HL-60 (cell line): ENCODE measurements around the gene RFPL2.

Experiments
- DNase-seq, 2 experiments: peaks; one replicate each; pipeline ENCODE4 v3.0.0-alpha.2; 2010 to 2020; ENCODE audit warnings: low read depth in 1 of 2, low spot score in 1 of 2
- H3K27ac ChIP-seq: fragments of 250-450 bp; sonication (Bioruptor Pico); replicated peaks from 2 replicates; pipeline ENCODE4 v1.5.1; 2020; ENCODE audit warnings: mild to moderate bottlenecking, moderate library complexity
- H3K27me3 ChIP-seq: fragments of 250-450 bp; sonication (Bioruptor Pico); 2 replicates; pipeline ENCODE4 v1.5.1; 2021; ENCODE audit warnings: mild to moderate bottlenecking, moderate library complexity; ENCODE audit not compliant: insufficient read depth, poor library complexity, severe bottlenecking
- H3K4me3 ChIP-seq: replicated peaks from 2 replicates; pipeline ENCODE4 v1.5.1; 2011; ENCODE audit warnings: mild to moderate bottlenecking, control low read depth, low read length; ENCODE audit not compliant: insufficient read depth
- GABPA ChIP-seq: IDR thresholded peaks from 2 replicates; pipeline ENCODE4 v1.6.1; 2012; ENCODE audit warnings: low read depth
- POLR2AphosphoS5 ChIP-seq: IDR thresholded peaks from 2 replicates; pipeline ENCODE4 v1.6.1; 2012; ENCODE audit warnings: low read depth
- SPI1 ChIP-seq: IDR thresholded peaks from 2 replicates; pipeline ENCODE4 v1.6.1; 2012; ENCODE audit warnings: low read depth, mild to moderate bottlenecking, borderline replicate concordance
- long read RNA-seq: library from polyadenylated mRNA; unstranded; transcript quantifications from one replicate; pipeline ENCODE4 v2.0.0, GENCODE V29; 2020
- TF ChIP-seq, protein P1 (sequence below): IDR thresholded peaks from one replicate; pipeline ENCODE4 v1.5.1; 2011; ENCODE audit warnings: low read length, control low read depth, inconsistent platforms; ENCODE audit not compliant: insufficient read depth
- TF ChIP-seq, protein P2 (sequence below): IDR thresholded peaks from 2 replicates; pipeline ENCODE4 v1.6.1; 2012; ENCODE audit warnings: low read depth; ENCODE audit not compliant: insufficient replicate concordance

RFPL2 gene
- long read RNA-seq = 0 reads

DNA sequence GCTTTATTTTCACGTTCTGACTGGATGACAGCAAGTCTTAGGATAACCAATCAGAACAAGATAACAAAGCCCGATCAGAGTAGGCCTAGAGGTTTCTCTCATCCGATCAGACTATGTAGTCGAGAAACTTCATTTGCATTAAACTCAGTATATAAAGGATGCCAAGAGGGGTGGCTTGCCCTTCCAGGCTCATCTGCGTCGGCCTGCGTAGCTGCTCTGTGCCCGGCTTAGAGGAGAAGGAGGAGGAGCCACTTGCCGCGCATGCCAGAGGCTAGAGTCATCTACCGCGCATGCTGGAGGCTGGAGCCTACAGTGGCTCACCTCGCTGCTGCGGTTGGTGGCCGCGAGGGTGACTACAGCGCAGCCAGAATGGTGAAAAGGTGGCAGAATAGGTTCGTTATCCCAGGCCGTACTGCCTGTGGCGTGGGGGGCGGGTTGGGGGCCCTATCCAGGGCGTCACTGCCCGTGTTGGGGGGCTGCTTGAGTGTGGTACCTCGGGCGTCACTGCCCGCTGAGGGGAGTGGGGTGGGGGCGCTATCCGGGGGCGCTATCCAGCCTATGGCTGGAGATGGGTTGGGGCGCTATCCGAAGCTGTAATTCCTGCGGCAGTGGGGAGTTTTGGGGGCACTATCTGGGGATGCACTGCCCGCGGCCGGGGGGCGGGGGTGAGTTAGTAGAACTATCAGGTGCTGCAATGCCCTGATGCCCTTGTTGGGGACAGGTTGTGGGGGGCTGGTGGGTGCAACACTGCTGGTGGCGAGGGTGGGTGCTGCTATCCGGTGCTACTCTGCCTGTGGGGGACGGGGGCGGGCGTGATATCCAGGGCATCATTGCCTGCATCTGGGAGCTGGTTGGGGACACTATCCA lies at the start of gene RFPL2:
RFPL2 (minus strand) TSS at position 218 of the 867 bp plus-strand sequence. CDS start 2,622 bp downstream, outside the sequence.
- no peak for TF ChIP-seq SPI1
- TF ChIP-seq POLR2AphosphoS5 = no peak
- TF ChIP-seq GABPA = no peak
- TF ChIP-seq, protein P1, sequence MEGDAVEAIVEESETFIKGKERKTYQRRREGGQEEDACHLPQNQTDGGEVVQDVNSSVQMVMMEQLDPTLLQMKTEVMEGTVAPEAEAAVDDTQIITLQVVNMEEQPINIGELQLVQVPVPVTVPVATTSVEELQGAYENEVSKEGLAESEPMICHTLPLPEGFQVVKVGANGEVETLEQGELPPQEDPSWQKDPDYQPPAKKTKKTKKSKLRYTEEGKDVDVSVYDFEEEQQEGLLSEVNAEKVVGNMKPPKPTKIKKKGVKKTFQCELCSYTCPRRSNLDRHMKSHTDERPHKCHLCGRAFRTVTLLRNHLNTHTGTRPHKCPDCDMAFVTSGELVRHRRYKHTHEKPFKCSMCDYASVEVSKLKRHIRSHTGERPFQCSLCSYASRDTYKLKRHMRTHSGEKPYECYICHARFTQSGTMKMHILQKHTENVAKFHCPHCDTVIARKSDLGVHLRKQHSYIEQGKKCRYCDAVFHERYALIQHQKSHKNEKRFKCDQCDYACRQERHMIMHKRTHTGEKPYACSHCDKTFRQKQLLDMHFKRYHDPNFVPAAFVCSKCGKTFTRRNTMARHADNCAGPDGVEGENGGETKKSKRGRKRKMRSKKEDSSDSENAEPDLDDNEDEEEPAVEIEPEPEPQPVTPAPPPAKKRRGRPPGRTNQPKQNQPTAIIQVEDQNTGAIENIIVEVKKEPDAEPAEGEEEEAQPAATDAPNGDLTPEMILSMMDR = no peak
- TF ChIP-seq, protein P2, sequence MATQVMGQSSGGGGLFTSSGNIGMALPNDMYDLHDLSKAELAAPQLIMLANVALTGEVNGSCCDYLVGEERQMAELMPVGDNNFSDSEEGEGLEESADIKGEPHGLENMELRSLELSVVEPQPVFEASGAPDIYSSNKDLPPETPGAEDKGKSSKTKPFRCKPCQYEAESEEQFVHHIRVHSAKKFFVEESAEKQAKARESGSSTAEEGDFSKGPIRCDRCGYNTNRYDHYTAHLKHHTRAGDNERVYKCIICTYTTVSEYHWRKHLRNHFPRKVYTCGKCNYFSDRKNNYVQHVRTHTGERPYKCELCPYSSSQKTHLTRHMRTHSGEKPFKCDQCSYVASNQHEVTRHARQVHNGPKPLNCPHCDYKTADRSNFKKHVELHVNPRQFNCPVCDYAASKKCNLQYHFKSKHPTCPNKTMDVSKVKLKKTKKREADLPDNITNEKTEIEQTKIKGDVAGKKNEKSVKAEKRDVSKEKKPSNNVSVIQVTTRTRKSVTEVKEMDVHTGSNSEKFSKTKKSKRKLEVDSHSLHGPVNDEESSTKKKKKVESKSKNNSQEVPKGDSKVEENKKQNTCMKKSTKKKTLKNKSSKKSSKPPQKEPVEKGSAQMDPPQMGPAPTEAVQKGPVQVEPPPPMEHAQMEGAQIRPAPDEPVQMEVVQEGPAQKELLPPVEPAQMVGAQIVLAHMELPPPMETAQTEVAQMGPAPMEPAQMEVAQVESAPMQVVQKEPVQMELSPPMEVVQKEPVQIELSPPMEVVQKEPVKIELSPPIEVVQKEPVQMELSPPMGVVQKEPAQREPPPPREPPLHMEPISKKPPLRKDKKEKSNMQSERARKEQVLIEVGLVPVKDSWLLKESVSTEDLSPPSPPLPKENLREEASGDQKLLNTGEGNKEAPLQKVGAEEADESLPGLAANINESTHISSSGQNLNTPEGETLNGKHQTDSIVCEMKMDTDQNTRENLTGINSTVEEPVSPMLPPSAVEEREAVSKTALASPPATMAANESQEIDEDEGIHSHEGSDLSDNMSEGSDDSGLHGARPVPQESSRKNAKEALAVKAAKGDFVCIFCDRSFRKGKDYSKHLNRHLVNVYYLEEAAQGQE = no peak
- peaks cover 3% of the 10 kb centered on the region for H3K27me3 ChIP-seq
- H3K27ac ChIP-seq = peak within 1 kb of the TSS; percentile 9; the same call in 1 of the 2 replicates
- peak; percentile 40 to 76 for DNase-seq
- H3K4me3 ChIP-seq = peak within 1 kb of the TSS; percentile 41

DNA sequence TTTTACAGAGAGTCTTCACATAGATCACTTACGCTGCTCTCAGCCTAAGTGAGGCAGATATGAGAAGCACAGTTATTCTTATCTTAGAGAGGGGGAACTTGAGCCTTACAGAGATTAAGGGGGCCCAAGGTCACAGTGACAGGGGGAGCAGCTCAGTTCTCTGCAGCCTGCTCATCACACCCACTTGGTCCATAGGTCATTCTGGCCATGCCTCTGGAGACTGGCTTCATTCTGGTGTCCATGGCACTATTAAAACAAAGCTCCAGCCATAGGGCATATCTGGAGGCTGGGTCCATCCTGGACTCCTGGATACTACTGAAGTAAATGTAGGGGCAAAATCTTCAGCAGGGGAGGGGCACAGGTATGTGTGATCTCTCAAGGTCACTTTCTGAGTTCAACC lies 44.4 kb upstream of the RFPL2 start:
- no peaks in the 10 kb centered on the region for H3K27me3 ChIP-seq
- H3K27ac ChIP-seq = no peak overlapping the region
- TF ChIP-seq GABPA (no peak), POLR2AphosphoS5 (no peak), SPI1 (no peak)
- TF ChIP-seq, protein P2 = no peak
- TF ChIP-seq, protein P1 = no peak
- no peak overlapping the region for H3K4me3 ChIP-seq
- no peak for DNase-seq

DNA sequence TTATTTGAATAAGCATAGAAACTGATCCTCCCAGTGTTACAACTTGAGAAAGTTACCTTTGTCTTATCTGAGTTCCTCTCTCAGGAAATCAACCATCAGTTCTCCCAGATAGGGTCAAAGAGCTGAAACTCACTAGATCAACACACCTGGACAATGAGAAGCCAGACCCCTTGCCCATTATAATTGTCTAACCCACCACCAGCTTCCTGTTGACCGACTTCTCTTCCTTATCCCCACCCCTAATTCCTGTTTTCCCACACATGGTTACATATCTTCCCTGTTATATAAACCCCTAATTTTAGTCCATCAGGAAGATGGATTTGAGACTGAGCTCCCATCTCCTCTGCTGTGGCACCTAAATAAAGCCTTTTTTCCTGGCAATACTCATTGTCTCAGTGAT lies 43.4 kb upstream of the RFPL2 start:
- no peaks in the 10 kb centered on the region for H3K27me3 ChIP-seq

More for the DNA sequence above, 43.4 kb upstream of the RFPL2 start:
- H3K4me3 ChIP-seq = no peak overlapping the region
- no peak for TF ChIP-seq POLR2AphosphoS5
- no peak for TF ChIP-seq SPI1
- TF ChIP-seq GABPA = no peak
- TF ChIP-seq, protein P2 = no peak
- TF ChIP-seq, protein P1 = no peak
- DNase-seq = no peak
- H3K27ac ChIP-seq = no peak overlapping the region
